ENCODE data around the gene ADRA2C. TPM values are rescaled to one million over a fixed set of nuclear protein-coding genes. Genes with fewer than 3 reads are reported as not detected.

The ADRA2C gene
- total and polyA plus RNA-seq, 10 donors, result 9.4 to 42.1 (median 29.1) TPM

DNA sequence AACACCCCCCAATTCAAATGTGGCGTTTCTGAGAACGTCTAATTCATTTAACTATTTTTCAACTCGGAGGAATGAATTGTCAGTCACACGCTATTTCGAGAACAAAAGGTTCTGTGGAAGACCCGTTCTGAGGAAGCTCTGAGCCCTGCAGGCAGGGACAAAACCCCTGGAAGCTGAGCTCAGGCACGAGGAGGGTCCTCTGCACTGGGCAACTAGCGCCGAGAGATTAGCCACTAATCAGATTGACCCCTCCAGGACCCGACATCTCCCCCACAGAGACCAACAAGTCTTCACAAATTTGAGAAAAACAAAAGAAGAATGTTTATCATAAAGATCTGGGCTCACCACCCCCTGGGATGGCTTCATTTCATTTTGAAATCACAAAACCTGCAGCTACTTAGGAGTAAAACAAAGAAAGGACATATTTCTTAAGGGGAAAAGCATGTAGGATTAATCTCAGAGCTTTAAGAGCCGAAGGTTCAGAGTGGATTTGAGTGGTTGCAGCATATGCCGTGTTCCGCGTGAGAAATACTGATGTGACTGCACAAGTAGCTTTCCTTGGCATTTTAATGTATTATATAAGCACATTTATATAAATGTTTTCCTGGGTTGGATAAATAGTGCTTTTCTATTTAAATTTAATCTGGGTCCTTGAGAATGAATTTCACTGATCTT is 41.8 kb downstream of the ADRA2C start:
- DNase-seq, result no peak
- WGBS, 5 donors, result 26 to 29% (median 28%) methylated on average over 14 of the region's 14 CpGs
- H3K27ac ChIP-seq, result no peak overlapping the region
- TF ChIP-seq CTCF (IDR thresholded peaks at IDR 0.05 in 8 of 11, conservative IDR thresholded peaks at IDR 0.05 in 3 of 11), result no peak
- no peak for TF ChIP-seq POLR2AphosphoS5 (IDR thresholded peaks at IDR 0.05)
- TF ChIP-seq POLR2A (IDR thresholded peaks at IDR 0.05), result no peak
- no peaks in the 10 kb centered on the region for H3K9me3 ChIP-seq
- H3K27me3 ChIP-seq (replicated peaks in 1 of 7), result peaks cover 0 to 83% (median 3%) of the 10 kb centered on the region in 7 donors
- H3K4me3 ChIP-seq, result no peak overlapping the region
- no peaks in the 10 kb centered on the region for H3K36me3 ChIP-seq
- intact Hi-C loops (cut with DNase I; ENCODE audit: low total_unique reads), result no loop called here
- H3K4me1 ChIP-seq, result no peaks in the 10 kb centered on the region

GRCh38 chr4:3808597-3808996 is 42.4 kb downstream of the ADRA2C start:
- Histone ChIP-seq H3K4me1 (no peaks in the 10 kb centered on the region), H3K36me3 (no peaks in the 10 kb centered on the region), H3K27ac (no peak overlapping the region), H3K27me3 (replicated peaks in 1 of 7) (peaks cover 0 to 77% (median 3%) of the 10 kb centered on the region in 7 donors), H3K4me3 (no peak overlapping the region), H3K9me3 (no peaks in the 10 kb centered on the region)
- intact Hi-C loops (cut with DNase I; ENCODE audit: low total_unique reads), result no loop called here
- 55 to 70% (median 63%) methylated on average over 5 of the region's 5 CpGs for WGBS, 5 donors
- DNase-seq, result no peak
- TF ChIP-seq POLR2AphosphoS5 (IDR thresholded peaks at IDR 0.05) (no peak), CTCF (IDR thresholded peaks at IDR 0.05 in 8 of 11, conservative IDR thresholded peaks at IDR 0.05 in 3 of 11) (no peak), POLR2A (IDR thresholded peaks at IDR 0.05) (no peak)

DNA sequence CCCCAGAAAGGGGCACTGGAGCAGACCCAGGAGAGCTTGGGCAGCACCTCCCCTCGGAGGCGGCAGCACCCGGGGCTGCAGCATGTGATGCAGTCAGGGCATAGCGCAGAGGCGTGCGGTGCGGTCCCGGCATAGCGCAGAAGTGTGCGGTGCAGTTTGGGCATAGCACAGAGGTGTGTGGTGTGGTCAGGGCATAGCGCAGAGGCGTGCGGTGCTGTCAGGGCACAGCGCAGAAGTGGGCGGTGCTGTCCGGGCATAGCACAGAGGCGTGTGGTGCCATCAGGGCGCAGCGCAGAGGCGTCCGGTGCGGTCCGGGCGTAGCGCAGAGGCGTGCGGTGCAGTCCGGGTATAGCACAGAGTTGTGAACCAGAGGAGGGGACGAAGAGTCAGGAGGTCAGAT is 42.8 kb downstream of the ADRA2C start:
- no peak overlapping the region for H3K27ac ChIP-seq
- H3K4me1 ChIP-seq, result no peaks in the 10 kb centered on the region
- intact Hi-C loops (cut with DNase I; ENCODE audit: low total_unique reads), result no loop called here
- no peak overlapping the region for H3K4me3 ChIP-seq
- TF ChIP-seq POLR2AphosphoS5 (IDR thresholded peaks at IDR 0.05), result no peak
- no peak for TF ChIP-seq POLR2A (IDR thresholded peaks at IDR 0.05)
- TF ChIP-seq CTCF (IDR thresholded peaks at IDR 0.05 in 8 of 11, conservative IDR thresholded peaks at IDR 0.05 in 3 of 11), result no peak
- DNase-seq, result no peak
- no peaks in the 10 kb centered on the region for H3K9me3 ChIP-seq
- no peaks in the 10 kb centered on the region for H3K36me3 ChIP-seq
- WGBS, 5 donors, result 89 to 94% (median 91%) methylated on average over 29 of the region's 29 CpGs
- H3K27me3 ChIP-seq (replicated peaks in 1 of 7), result peaks cover 0 to 72% (median 3%) of the 10 kb centered on the region in 7 donors

- no peaks in the 10 kb centered on the region for H3K9me3 ChIP-seq
- DNase-seq, result no peak
Measured at GRCh38 chr4:3809451-3810110, 43.4 kb downstream of the ADRA2C start.

More at GRCh38 chr4:3809451-3810110, 43.4 kb downstream of the ADRA2C start:
- no peaks in the 10 kb centered on the region for H3K36me3 ChIP-seq
- H3K4me1 ChIP-seq, result no peaks in the 10 kb centered on the region
- 75 to 86% (median 81%) methylated on average over 18 of the region's 18 CpGs for WGBS, 5 donors
- TF ChIP-seq POLR2A (IDR thresholded peaks at IDR 0.05), result no peak
- no peak for TF ChIP-seq POLR2AphosphoS5 (IDR thresholded peaks at IDR 0.05)
- TF ChIP-seq CTCF (IDR thresholded peaks at IDR 0.05 in 8 of 11, conservative IDR thresholded peaks at IDR 0.05 in 3 of 11), result no peak
- no peak overlapping the region for H3K4me3 ChIP-seq
- no peak overlapping the region for H3K27ac ChIP-seq
- intact Hi-C loops (cut with DNase I; ENCODE audit: low total_unique reads), result no loop called here
- H3K27me3 ChIP-seq (replicated peaks in 1 of 7), result peaks cover 0 to 72% (median 3%) of the 10 kb centered on the region in 7 donors

Measured in spleen (tissue), 11 donors.